SK-N-SH (cell line): ENCODE data around the gene ATRN. TPM values are rescaled to one million over a fixed set of nuclear protein-coding genes. Genes with fewer than 3 reads are reported as not detected.
"Not testable (repeated sequence)": the region's sequence is repeated elsewhere in the genome, so short reads cannot be mapped to it uniquely, and the experiment has no call there.

Experiments
- CTCF ChIA-PET: fragments of 300-600, 350-600 bp; formaldehyde crosslinking; extraction: SDS; loops from one replicate; lab custom pipeline; 2021; lab: Yijun Ruan, JAX
- POLR2A ChIA-PET: fragments of 350-600 bp; sonication (Branson Sonifier 250); formaldehyde crosslinking; extraction: SDS; loops from one replicate; lab custom pipeline; 2020; ENCODE audit warnings: antibody characterized with exemption, inconsistent platforms; lab: Yijun Ruan, JAX
- DNase-seq: peaks from one replicate; pipeline ENCODE4 v3.0.0; 2012
- H2AFZ ChIP-seq: fragments of 200-600 bp; sonication (generic); 2 replicates; pipeline ENCODE4 v1.8.1; 2016; ENCODE audit warnings: antibody characterized with exemption, mild to moderate bottlenecking, low read depth
- H3F3A ChIP-seq: fragments of 200-600 bp; sonication (generic); replicated peaks from 2 replicates; pipeline ENCODE3; 2016; ENCODE audit warnings: antibody characterized with exemption, mild to moderate bottlenecking; ENCODE audit not compliant: insufficient read depth
- H3K27ac ChIP-seq, 2 experiments: fragments of 200-500 bp in 1 of 2; fragments of 200-600 bp in 1 of 2; sonication (Bioruptor generic) in 1 of 2; sonication (generic), shearing (Covaris generic) in 1 of 2; 2 replicates each; pipeline versions ENCODE4 v1.5.1 to v1.6.1; 2014 to 2016; ENCODE audit warnings: low read depth in 2 of 2, inconsistent platforms in 1 of 2, low read length in 1 of 2, mild to moderate bottlenecking in 1 of 2, mixed read lengths in 1 of 2
- H3K27me3 ChIP-seq: fragments of 200-600 bp; sonication (generic), shearing (Covaris generic); 2 replicates; pipeline ENCODE4 v1.6.1; 2016; ENCODE audit warnings: mixed run types; ENCODE audit not compliant: insufficient read depth
- H3K36me3 ChIP-seq, 2 experiments: fragments of 200-500 bp in 1 of 2; fragments of 200-600 bp in 1 of 2; sonication (Bioruptor generic) in 1 of 2; sonication (generic) in 1 of 2; replicated peaks in 1 of 2; 2 replicates each; pipeline versions ENCODE3 to v1.5.1; 2014 to 2016; ENCODE audit warnings: low read length in 1 of 2, mild to moderate bottlenecking in 1 of 2; ENCODE audit not compliant: insufficient read depth in 2 of 2, control insufficient read depth in 1 of 2
- H3K4me1 ChIP-seq, 2 experiments: fragments of 200-500 bp in 1 of 2; fragments of 200-600 bp in 1 of 2; sonication (Bioruptor generic) in 1 of 2; sonication (generic), shearing (Covaris generic) in 1 of 2; 2 replicates each; pipeline versions ENCODE4 v1.5.1 to v1.6.1; 2014 to 2016; ENCODE audit warnings: low read depth in 1 of 2, low read length in 1 of 2, mixed run types in 1 of 2; ENCODE audit not compliant: insufficient read depth in 2 of 2, control insufficient read depth in 1 of 2
- H3K4me2 ChIP-seq: fragments of 200-600 bp; sonication (generic), shearing (Covaris generic); 2 replicates; pipeline ENCODE4 v1.6.1; 2017; ENCODE audit warnings: mixed run types
- H3K4me3 ChIP-seq, 2 experiments: fragments of 200-500 bp in 1 of 2; fragments of 200-600 bp in 1 of 2; sonication (Bioruptor generic) in 1 of 2; sonication (generic), shearing (Covaris generic) in 1 of 2; 2 replicates each; pipeline versions ENCODE4 v1.5.1 to v1.8.1; 2014 to 2016; ENCODE audit warnings: low read depth in 2 of 2, inconsistent platforms in 1 of 2, low read length in 1 of 2, mild to moderate bottlenecking in 1 of 2, mixed read lengths in 1 of 2, moderate library complexity in 1 of 2
- H3K79me2 ChIP-seq: fragments of 200-600 bp; sonication (generic); 2 replicates; pipeline ENCODE4 v1.8.1; 2017; ENCODE audit warnings: mild to moderate bottlenecking; ENCODE audit not compliant: insufficient read depth
- H3K9ac ChIP-seq: fragments of 200-600 bp; sonication (generic); 2 replicates; pipeline ENCODE4 v1.6.1; 2017; ENCODE audit warnings: mixed run types
- H3K9me2 ChIP-seq: fragments of 200-600 bp; sonication (generic); 2 replicates; pipeline ENCODE4 v1.6.1; 2017; ENCODE audit warnings: mixed run types
- H3K9me3 ChIP-seq: fragments of 200-600 bp; sonication (generic); 2 replicates; pipeline ENCODE4 v1.6.1; 2017; ENCODE audit warnings: mixed run types, mild to moderate bottlenecking, moderate library complexity
- H4K20me1 ChIP-seq: fragments of 200-600 bp; sonication (generic); 2 replicates; pipeline ENCODE4 v1.6.1; 2017; ENCODE audit warnings: mild to moderate bottlenecking, mixed run types; ENCODE audit not compliant: insufficient read depth
- CTCF ChIP-seq: fragments of 200-600 bp; sonication (generic); IDR thresholded peaks from 2 replicates; pipeline ENCODE4 v1.6.1; 2017; ENCODE audit warnings: antibody characterized with exemption, mild to moderate bottlenecking, moderate library complexity
- EZH2phosphoT487 ChIP-seq: fragments of 200-600 bp; sonication (generic); IDR thresholded peaks from 2 replicates; pipeline ENCODE4 v1.6.1; 2017; ENCODE audit warnings: low read depth, mixed run types, mild to moderate bottlenecking, antibody characterized with exemption, moderate library complexity, borderline replicate concordance
- FOXM1 ChIP-seq: IDR thresholded peaks from 2 replicates; pipeline ENCODE4 v1.4.0; 2012; ENCODE audit warnings: low read depth, mild to moderate bottlenecking
- IRF3 ChIP-seq: fragments of 150-350 bp; IDR thresholded peaks from 2 replicates; pipeline ENCODE4 v1.6.1; 2016; ENCODE audit warnings: mild to moderate bottlenecking, low read depth, low read length
- NRF1 ChIP-seq: IDR thresholded peaks from 2 replicates; pipeline ENCODE4 v1.6.1; 2012; ENCODE audit warnings: low read depth, mild to moderate bottlenecking, low read length
- POLR2AphosphoS5 ChIP-seq: IDR thresholded peaks from 2 replicates; pipeline ENCODE4 v1.6.1; 2012; ENCODE audit warnings: low read depth, low read length
- SIN3A ChIP-seq: IDR thresholded peaks from 2 replicates; pipeline ENCODE4 v1.6.1; 2012; ENCODE audit warnings: low read depth, mild to moderate bottlenecking, low read length, moderate library complexity, borderline replicate concordance
- TAF1 ChIP-seq: IDR thresholded peaks from 2 replicates; pipeline ENCODE4 v1.6.1; 2012; ENCODE audit warnings: low read depth, mild to moderate bottlenecking, low read length, moderate library complexity, borderline replicate concordance
- TCF12 ChIP-seq: IDR thresholded peaks from 2 replicates; pipeline ENCODE4 v1.4.0; 2012
- WGBS: methylation state at CpG from one replicate; pipeline ENCODE4 v1.1.6; 2017; ENCODE audit warnings: low lambda C conversion rate; 5-methylcytosine and 5-hydroxymethylcytosine counted together
- polyA plus RNA-seq, 3 experiments: library from polyadenylated mRNA; depleted of rRNA; stranded (reverse); fragments of >200 nt; gene quantifications; 2 replicates each; pipeline ENCODE4 v1.2.3, GENCODE V29; 2012
- TF ChIP-seq, protein P1 (sequence below): IDR thresholded peaks from 2 replicates; pipeline ENCODE4 v1.4.0; 2012; ENCODE audit warnings: low read depth

The ATRN gene
- polyA plus RNA-seq, 1 of the 3 experiments (the other 2 are of a cell fraction), result 33.8 TPM

DNA sequence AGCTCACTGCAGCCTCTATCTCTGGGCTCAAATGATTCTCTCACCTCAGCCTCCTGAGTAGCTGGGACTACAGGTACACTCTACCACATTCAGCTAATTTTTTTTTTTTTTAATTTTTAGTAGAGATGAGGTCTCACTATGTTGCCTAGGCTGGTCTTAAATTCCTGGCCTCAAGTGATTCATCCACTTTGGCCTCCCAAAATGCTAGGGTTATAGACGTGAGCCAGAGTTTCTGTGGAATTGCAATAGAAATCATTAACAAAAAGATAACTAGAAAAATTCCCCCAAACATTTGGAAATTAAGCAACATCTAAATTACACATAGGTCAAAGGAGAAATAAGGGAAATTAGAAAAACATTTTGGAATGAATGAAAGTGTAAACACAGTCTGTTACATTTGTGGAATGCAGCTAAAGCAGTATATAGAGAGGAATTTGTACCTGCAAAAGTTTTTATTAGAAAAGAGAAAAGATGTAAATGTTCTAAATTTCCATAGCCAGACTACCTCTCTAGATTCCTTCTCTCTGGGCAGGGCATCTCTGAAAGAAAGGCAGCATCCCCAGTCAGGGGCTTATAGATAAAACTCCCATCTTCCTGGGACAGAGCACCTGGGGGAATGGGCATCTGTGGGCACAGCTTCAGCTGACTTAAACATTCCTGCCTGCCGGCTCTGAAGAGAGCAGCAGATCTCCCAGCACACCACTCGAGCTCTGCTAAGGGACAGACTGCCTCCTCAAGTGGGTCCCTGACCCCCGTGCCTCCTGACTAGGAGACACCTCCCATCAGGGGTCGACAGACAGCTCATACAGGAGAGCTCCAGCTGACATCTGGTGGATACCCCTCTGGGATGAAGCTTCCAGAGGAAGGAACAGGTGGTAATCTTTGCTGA lies 51.3 kb downstream of the ATRN start (continued):
- no peak for TF ChIP-seq CTCF
- no peak for TF ChIP-seq EZH2phosphoT487
- no peak for TF ChIP-seq NRF1
- no peak for TF ChIP-seq TAF1

- H4K20me1 ChIP-seq, H3K4me2 ChIP-seq, CTCF ChIA-PET, H3K4me1 ChIP-seq, H3K9me3 ChIP-seq, H3K27me3 ChIP-seq, H2AFZ ChIP-seq, H3K27ac ChIP-seq, H3F3A ChIP-seq, DNase-seq, POLR2A ChIA-PET, H3K79me2 ChIP-seq, H3K9me2 ChIP-seq, H3K9ac ChIP-seq, H3K4me3 ChIP-seq: not testable (repeated sequence)
- 89% methylated on average over 5 of the region's 5 CpGs for WGBS
- peaks cover 0 to 13% of the 10 kb centered on the region in 2 experiments for H3K36me3 ChIP-seq
These were observed 53.9 kb downstream of the ATRN start for GRCh38 chr20:3524696-3525095.

- 91% methylated on average over 3 of the region's 3 CpGs for WGBS
These were observed 61.3 kb downstream of the ATRN start for GRCh38 chr20:3532089-3532615.

More at GRCh38 chr20:3532089-3532615, 61.3 kb downstream of the ATRN start:
- Histone ChIP-seq H3K4me2 (no peak overlapping the region), H3K9ac (no peak overlapping the region), H3K4me3 (no peak overlapping the region), H3K36me3 (peaks cover 0 to 10% of the 10 kb centered on the region in 2 experiments), H3K27ac (no peak overlapping the region), H3K9me2 (no peaks in the 10 kb centered on the region), H3K4me1 (no peaks in the 10 kb centered on the region), H2AFZ (no peak overlapping the region), H4K20me1 (0 out of 2 replicates have a peak, but pooled peaks cover 6% of the 10 kb centered on the region), H3F3A (peaks cover 4% of the 10 kb centered on the region), H3K9me3 (no peaks in the 10 kb centered on the region), H3K27me3 (no peaks in the 10 kb centered on the region), H3K79me2 (peaks cover 3% of the 10 kb centered on the region; the same call in 1 of the 2 replicates)
- TF ChIP-seq SIN3A, result no peak
- TF ChIP-seq IRF3, result no peak
- TF ChIP-seq, protein P1, sequence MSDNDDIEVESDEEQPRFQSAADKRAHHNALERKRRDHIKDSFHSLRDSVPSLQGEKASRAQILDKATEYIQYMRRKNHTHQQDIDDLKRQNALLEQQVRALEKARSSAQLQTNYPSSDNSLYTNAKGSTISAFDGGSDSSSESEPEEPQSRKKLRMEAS, result no peak
- no peak for TF ChIP-seq TCF12
- TF ChIP-seq FOXM1, result no peak
- no peak for TF ChIP-seq CTCF
- no peak for TF ChIP-seq POLR2AphosphoS5
- POLR2A ChIA-PET, result no interaction called here
- CTCF ChIA-PET, result no interaction called here
- DNase-seq, result no peak
